Ishikawa (cell line): ENCODE measurements around the gene SPTA1.

Experiments
- CEBPB ChIP-seq: IDR thresholded peaks from 2 replicates; pipeline ENCODE4 v1.6.1; 2012
- CREB1 ChIP-seq: IDR thresholded peaks from 2 replicates; pipeline ENCODE4 v1.6.1; 2012; ENCODE audit warnings: low read depth
- EGR1 ChIP-seq: IDR thresholded peaks from 2 replicates; pipeline ENCODE4 v1.6.1; 2012
- EP300 ChIP-seq: IDR thresholded peaks from 2 replicates; pipeline ENCODE4 v1.6.1; 2012; ENCODE audit warnings: borderline replicate concordance
- FOXM1 ChIP-seq: IDR thresholded peaks from 2 replicates; pipeline ENCODE4 v1.6.1; 2012; ENCODE audit warnings: low read depth, borderline replicate concordance
- MAX ChIP-seq: IDR thresholded peaks from 2 replicates; pipeline ENCODE4 v1.6.1; 2012
- NFIC ChIP-seq: IDR thresholded peaks from 2 replicates; pipeline ENCODE4 v1.6.1; 2012
- RAD21 ChIP-seq: IDR thresholded peaks from 2 replicates; pipeline ENCODE4 v1.6.1; 2012; ENCODE audit warnings: low read depth
- REST ChIP-seq: IDR thresholded peaks from 2 replicates; pipeline ENCODE4 v1.6.1; 2012; ENCODE audit warnings: low read depth, mild to moderate bottlenecking
- TAF1 ChIP-seq: IDR thresholded peaks from 2 replicates; pipeline ENCODE4 v1.6.1; 2012; ENCODE audit warnings: low read depth, mild to moderate bottlenecking
- TCF12 ChIP-seq: IDR thresholded peaks from 2 replicates; pipeline ENCODE4 v1.6.1; 2012; ENCODE audit warnings: low read depth
- TEAD4 ChIP-seq: IDR thresholded peaks from 2 replicates; pipeline ENCODE4 v1.6.1; 2012
- USF1 ChIP-seq: IDR thresholded peaks from 2 replicates; pipeline ENCODE4 v1.6.1; 2012
- YY1 ChIP-seq: IDR thresholded peaks from 2 replicates; pipeline ENCODE4 v1.6.1; 2012; ENCODE audit warnings: low read depth
- ZBTB7A ChIP-seq: IDR thresholded peaks from 2 replicates; pipeline ENCODE4 v1.6.1; 2012; ENCODE audit warnings: low read depth

Gene SPTA1

GRCh38 chr1:158700552-158700951, 14.0 kb upstream of the SPTA1 start, which contains the start of gene OR6K2:
OR6K2 (minus strand) TSS chr1:158700652; CDS start chr1:158700652, 0 bp downstream.
- TF ChIP-seq FOXM1, result no peak
- no peak for TF ChIP-seq TAF1
- TF ChIP-seq REST, result no peak
- no peak for TF ChIP-seq EP300
- TF ChIP-seq YY1, result no peak
- no peak for TF ChIP-seq EGR1
- TF ChIP-seq CEBPB, result no peak
- no peak for TF ChIP-seq MAX
- no peak for TF ChIP-seq NFIC
- no peak for TF ChIP-seq TCF12
- no peak for TF ChIP-seq USF1
- no peak for TF ChIP-seq CREB1
- TF ChIP-seq RAD21, result no peak
- no peak for TF ChIP-seq ZBTB7A
- no peak for TF ChIP-seq TEAD4

- TF ChIP-seq MAX (no peak), TAF1 (no peak), EGR1 (no peak), CEBPB (no peak), YY1 (no peak), TEAD4 (no peak), REST (no peak), EP300 (no peak), USF1 (no peak), TCF12 (no peak), FOXM1 (no peak), CREB1 (no peak), RAD21 (no peak), ZBTB7A (no peak), NFIC (no peak)
These were observed 8.1 kb upstream of the SPTA1 start for GRCh38 chr1:158694596-158694995.

GRCh38 chr1:158692356-158692755, 5.8 kb upstream of the SPTA1 start:
- TF ChIP-seq MAX (no peak), TCF12 (no peak), USF1 (no peak), REST (no peak), YY1 (no peak), TEAD4 (no peak), CREB1 (no peak), EP300 (no peak), RAD21 (no peak), FOXM1 (no peak), ZBTB7A (no peak), NFIC (no peak), EGR1 (no peak)

GRCh38 chr1:158691907-158692306, 5.4 kb upstream of the SPTA1 start:
- TF ChIP-seq CEBPB (no peak), YY1 (no peak)
